ENCODE data around the gene ATXN1.

The ATXN1 gene

DNA sequence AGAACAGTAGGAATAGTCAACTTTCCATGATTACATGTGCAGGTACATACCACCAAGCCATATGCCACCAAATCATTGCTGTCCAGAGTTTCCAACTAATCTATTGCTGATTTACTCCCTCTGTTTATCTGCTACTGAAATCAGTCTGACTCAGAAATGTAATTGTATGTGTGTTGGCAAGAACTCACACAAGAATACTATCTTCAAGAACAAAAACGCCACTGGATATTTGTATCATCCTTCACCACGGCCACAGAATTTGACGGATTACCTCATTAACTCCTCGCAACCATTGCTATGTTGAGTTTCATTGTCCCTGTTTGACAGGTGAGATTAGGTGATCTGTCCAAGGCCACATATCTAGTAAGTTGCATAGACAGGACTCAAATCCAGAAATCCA lies 363.6 kb downstream of the ATXN1 start:
- no peaks in the 10 kb centered on the region for H3K36me3 ChIP-seq (ENCODE audit: control insufficient read depth, insufficient read depth, low read length)
- no peaks in the 10 kb centered on the region for H3K79me2 ChIP-seq
- H3K4me1 ChIP-seq: no peaks in the 10 kb centered on the region
- H3K27ac ChIP-seq: no peak overlapping the region
- H3K4me2 ChIP-seq (ENCODE audit: low read length): no peak overlapping the region
- no peaks in the 10 kb centered on the region for H3K9me3 ChIP-seq (ENCODE audit: control insufficient read depth, low read length)
- H3K9ac ChIP-seq: no peak overlapping the region
- H3K27me3 ChIP-seq (ENCODE audit: control insufficient read depth, insufficient read depth, low read length): no peaks in the 10 kb centered on the region
- no peak overlapping the region for H2AFZ ChIP-seq
- H3K4me3 ChIP-seq (ENCODE audit: low read depth, low read length): no peak overlapping the region
- TF ChIP-seq, protein P1, sequence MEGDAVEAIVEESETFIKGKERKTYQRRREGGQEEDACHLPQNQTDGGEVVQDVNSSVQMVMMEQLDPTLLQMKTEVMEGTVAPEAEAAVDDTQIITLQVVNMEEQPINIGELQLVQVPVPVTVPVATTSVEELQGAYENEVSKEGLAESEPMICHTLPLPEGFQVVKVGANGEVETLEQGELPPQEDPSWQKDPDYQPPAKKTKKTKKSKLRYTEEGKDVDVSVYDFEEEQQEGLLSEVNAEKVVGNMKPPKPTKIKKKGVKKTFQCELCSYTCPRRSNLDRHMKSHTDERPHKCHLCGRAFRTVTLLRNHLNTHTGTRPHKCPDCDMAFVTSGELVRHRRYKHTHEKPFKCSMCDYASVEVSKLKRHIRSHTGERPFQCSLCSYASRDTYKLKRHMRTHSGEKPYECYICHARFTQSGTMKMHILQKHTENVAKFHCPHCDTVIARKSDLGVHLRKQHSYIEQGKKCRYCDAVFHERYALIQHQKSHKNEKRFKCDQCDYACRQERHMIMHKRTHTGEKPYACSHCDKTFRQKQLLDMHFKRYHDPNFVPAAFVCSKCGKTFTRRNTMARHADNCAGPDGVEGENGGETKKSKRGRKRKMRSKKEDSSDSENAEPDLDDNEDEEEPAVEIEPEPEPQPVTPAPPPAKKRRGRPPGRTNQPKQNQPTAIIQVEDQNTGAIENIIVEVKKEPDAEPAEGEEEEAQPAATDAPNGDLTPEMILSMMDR (IDR thresholded peaks at IDR 0.05): no peak

GRCh38 chr6:16396497-16397319 lies 364.6 kb downstream of the ATXN1 start:
- no peaks in the 10 kb centered on the region for H3K9me3 ChIP-seq (ENCODE audit: control insufficient read depth, low read length)
- H3K9ac ChIP-seq: no peak overlapping the region
- no peak overlapping the region for H3K27ac ChIP-seq
- no peaks in the 10 kb centered on the region for H3K36me3 ChIP-seq (ENCODE audit: control insufficient read depth, insufficient read depth, low read length)
- H3K4me3 ChIP-seq (ENCODE audit: low read depth, low read length): no peak overlapping the region
- TF ChIP-seq, protein P1 (IDR thresholded peaks at IDR 0.05): no peak
- H2AFZ ChIP-seq: no peak overlapping the region
- H3K4me2 ChIP-seq (ENCODE audit: low read length): no peak overlapping the region
- H3K79me2 ChIP-seq: no peaks in the 10 kb centered on the region
- no peaks in the 10 kb centered on the region for H3K4me1 ChIP-seq
- H3K27me3 ChIP-seq (ENCODE audit: control insufficient read depth, insufficient read depth, low read length): no peaks in the 10 kb centered on the region

DNA sequence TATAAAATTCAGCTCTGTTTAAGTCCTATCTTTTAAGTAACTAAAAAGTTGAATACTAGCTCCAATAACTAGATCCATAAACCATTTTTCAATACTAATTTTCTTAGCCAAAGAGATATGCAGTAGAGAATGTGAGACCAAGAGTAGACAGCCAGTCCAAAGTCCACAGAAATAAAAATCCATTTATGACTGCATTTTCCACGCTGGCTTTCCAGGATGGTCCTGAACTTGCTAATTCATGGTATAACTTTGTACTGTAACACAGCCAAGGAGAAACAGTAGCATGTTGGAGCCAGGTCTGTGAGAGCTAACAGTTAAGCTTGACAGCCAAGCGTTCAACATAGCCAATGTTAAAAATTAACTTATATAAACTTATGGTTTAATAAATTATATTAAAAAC lies 366.6 kb downstream of the ATXN1 start:
- no peaks in the 10 kb centered on the region for H3K9me3 ChIP-seq (ENCODE audit: control insufficient read depth, low read length)
- no peaks in the 10 kb centered on the region for H3K79me2 ChIP-seq
- H3K4me2 ChIP-seq (ENCODE audit: low read length): no peak overlapping the region
- H3K27me3 ChIP-seq (ENCODE audit: control insufficient read depth, insufficient read depth, low read length): no peaks in the 10 kb centered on the region
- TF ChIP-seq, protein P1 (IDR thresholded peaks at IDR 0.05): no peak
- H3K4me1 ChIP-seq: no peaks in the 10 kb centered on the region
- no peak overlapping the region for H3K4me3 ChIP-seq (ENCODE audit: low read depth, low read length)
- H3K27ac ChIP-seq: no peak overlapping the region
- no peak overlapping the region for H3K9ac ChIP-seq
- no peak overlapping the region for H2AFZ ChIP-seq
- H3K36me3 ChIP-seq (ENCODE audit: control insufficient read depth, insufficient read depth, low read length): no peaks in the 10 kb centered on the region

GRCh38 chr6:16393326-16393725 lies 367.9 kb downstream of the ATXN1 start:
- TF ChIP-seq, protein P1 (IDR thresholded peaks at IDR 0.05): no peak
- no peaks in the 10 kb centered on the region for H3K9me3 ChIP-seq (ENCODE audit: control insufficient read depth, low read length)
- H3K79me2 ChIP-seq: no peaks in the 10 kb centered on the region
- no peaks in the 10 kb centered on the region for H3K27me3 ChIP-seq (ENCODE audit: control insufficient read depth, insufficient read depth, low read length)
- H2AFZ ChIP-seq: no peak overlapping the region
- H3K4me2 ChIP-seq (ENCODE audit: low read length): no peak overlapping the region
- no peak overlapping the region for H3K27ac ChIP-seq
- no peak overlapping the region for H3K4me3 ChIP-seq (ENCODE audit: low read depth, low read length)
- no peak overlapping the region for H3K9ac ChIP-seq
- H3K4me1 ChIP-seq: no peaks in the 10 kb centered on the region
- no peaks in the 10 kb centered on the region for H3K36me3 ChIP-seq (ENCODE audit: control insufficient read depth, insufficient read depth, low read length)

GRCh38 chr6:16392010-16392409 lies 369.2 kb downstream of the ATXN1 start:
- TF ChIP-seq, protein P1 (IDR thresholded peaks at IDR 0.05): no peak
- H2AFZ ChIP-seq: no peak overlapping the region
- H3K36me3 ChIP-seq (ENCODE audit: control insufficient read depth, insufficient read depth, low read length): no peaks in the 10 kb centered on the region
- no peak overlapping the region for H3K27ac ChIP-seq
- H3K4me3 ChIP-seq (ENCODE audit: low read depth, low read length): no peak overlapping the region
- no peak overlapping the region for H3K9ac ChIP-seq
- no peak overlapping the region for H3K4me2 ChIP-seq (ENCODE audit: low read length)
- H3K27me3 ChIP-seq (ENCODE audit: control insufficient read depth, insufficient read depth, low read length): no peaks in the 10 kb centered on the region
- H3K4me1 ChIP-seq: no peaks in the 10 kb centered on the region
- H3K79me2 ChIP-seq: no peaks in the 10 kb centered on the region
- no peaks in the 10 kb centered on the region for H3K9me3 ChIP-seq (ENCODE audit: control insufficient read depth, low read length)
